ENCODE data around the gene UBC.
A peak's percentile ranks its signal among the peaks of the same experiment; 100 is the strongest.

The UBC gene

GRCh38 chr12:124940393-124941169, 26.1 kb upstream of the UBC start:
- TF ChIP-seq CTCF (IDR thresholded peaks at IDR 0.05) = peak; percentile 94

- no peak for TF ChIP-seq CTCF (IDR thresholded peaks at IDR 0.05)
These were observed 25.6 kb upstream of the UBC start for GRCh38 chr12:124940143-124940392.

- TF ChIP-seq CTCF (IDR thresholded peaks at IDR 0.05) = no peak
These were observed 25.1 kb upstream of the UBC start for GRCh38 chr12:124939421-124940142.

- peak; percentile 66 for TF ChIP-seq CTCF (IDR thresholded peaks at IDR 0.05)
These were observed 24.6 kb upstream of the UBC start for GRCh38 chr12:124939079-124939420.

GRCh38 chr12:124938587-124938986, 24.1 kb upstream of the UBC start:
- TF ChIP-seq CTCF (IDR thresholded peaks at IDR 0.05) = no peak

- no peak for TF ChIP-seq CTCF (IDR thresholded peaks at IDR 0.05)
These were observed 23.7 kb upstream of the UBC start for GRCh38 chr12:124938108-124938507.

- no peak for TF ChIP-seq CTCF (IDR thresholded peaks at IDR 0.05)
These were observed 16.1 kb upstream of the UBC start for GRCh38 chr12:124930586-124930985.

All from LNCAP (cell line).